Panc1 (cell line): ENCODE measurements around the gene PDE3B. TPM values are rescaled to one million over a fixed set of nuclear protein-coding genes. Genes with fewer than 3 reads are reported as not detected.
"Not testable (repeated sequence)": the region's sequence is repeated elsewhere in the genome, so short reads cannot be mapped to it uniquely, and the experiment has no call there.

ENCODE experiments used
- ATAC-seq: fragments of 200-7000 bp; cut with Tn5 transposase; 2 replicates; pipeline ENCODE4 v1.9.1; 2020; ENCODE audit warnings: mild to moderate bottlenecking, moderate library complexity
- BruUV-seq: library from RNA; stranded (reverse); fragments of 400-500 nt; replicated peaks from 2 replicates; lab custom pipeline; 2021; lab: Mats Ljungman, UMichigan
- CTCF ChIA-PET: fragments of 300-600 bp; sonication (Branson Sonifier 250); formaldehyde crosslinking; loops from one replicate; lab custom pipeline; 2022; ENCODE audit warnings: antibody characterized with exemption; lab: Charles Lee
- POLR2A ChIA-PET: fragments of 300-600 bp; sonication (Branson Sonifier 250); formaldehyde crosslinking; loops from one replicate; lab custom pipeline; 2022; ENCODE audit warnings: antibody characterized with exemption; lab: Charles Lee
- DNase-seq: peaks from one replicate; pipeline ENCODE4 v3.0.0-alpha.2; 2010; ENCODE audit warnings: low read depth, low spot score
- H3K27ac ChIP-seq: 2 replicates; pipeline ENCODE4 v1.5.1; 2011; ENCODE audit warnings: mild to moderate bottlenecking, low read length, inconsistent platforms
- H3K27me3 ChIP-seq: fragments of 200-500 bp; sonication (Bioruptor generic); 2 replicates; pipeline ENCODE4 v1.6.0; 2014; ENCODE audit warnings: low read length, inconsistent platforms; ENCODE audit not compliant: control insufficient read depth, insufficient read depth
- H3K36me3 ChIP-seq: fragments of 200-500 bp; sonication (Bioruptor generic); 2 replicates; pipeline ENCODE4 v1.5.1; 2014; ENCODE audit warnings: inconsistent platforms, mild to moderate bottlenecking, low read length, moderate library complexity; ENCODE audit not compliant: control insufficient read depth, insufficient read depth
- H3K4me1 ChIP-seq: 2 replicates; pipeline ENCODE4 v1.5.1; 2011; ENCODE audit warnings: inconsistent platforms, mild to moderate bottlenecking, low read length, moderate library complexity; ENCODE audit not compliant: control insufficient read depth, insufficient read depth
- H3K4me3 ChIP-seq, 2 experiments: 2 replicates each; pipeline ENCODE4 v1.5.1; 2011 to 2012; ENCODE audit warnings: low read depth in 2 of 2, low read length in 2 of 2, mild to moderate bottlenecking in 2 of 2, inconsistent platforms in 1 of 2, moderate library complexity in 1 of 2
- H3K9me3 ChIP-seq: fragments of 200-500 bp; sonication (Bioruptor generic); 2 replicates; pipeline ENCODE4 v1.5.1; 2014; ENCODE audit warnings: low read depth, mild to moderate bottlenecking, inconsistent platforms, low read length, moderate library complexity; ENCODE audit not compliant: control insufficient read depth, insufficient read depth
- POLR2AphosphoS5 ChIP-seq: IDR thresholded peaks from 2 replicates; pipeline ENCODE4 v1.6.1; 2012; ENCODE audit warnings: mild to moderate bottlenecking, low read depth, low read length, moderate library complexity
- SIN3A ChIP-seq: IDR thresholded peaks from 2 replicates; pipeline ENCODE4 v1.6.1; 2012; ENCODE audit warnings: low read depth, mild to moderate bottlenecking, low read length, moderate library complexity, borderline replicate concordance; ENCODE audit not compliant: insufficient read depth
- TCF7L2 ChIP-seq: IDR thresholded peaks from 2 replicates; pipeline ENCODE4 v1.6.1; 2011; ENCODE audit warnings: mild to moderate bottlenecking, low read depth, low read length, inconsistent platforms
- in situ Hi-C: cut with HindIII; loops from 2 replicates; pipeline ENCODE4 v1.10.0; 2016; ENCODE audit warnings: low sequenced_read_pairs, low pct_unique_long_range_greater_than_20kb
- intact Hi-C: fragments of 100-400 bp; cut with micrococcal nuclease; formaldehyde crosslinking; loops from one replicate; pipeline ENCODE4 v1.10.0; 2022; ENCODE audit not compliant: unreplicated experiment
- total RNA-seq: library from RNA; stranded (reverse); gene quantifications from one replicate; pipeline ENCODE4 v1.2.1, GENCODE V29; 2021; ENCODE audit not compliant: unreplicated experiment
- TF ChIP-seq, protein P1 (sequence below), 2 experiments: IDR thresholded peaks; 2 replicates each; pipeline ENCODE4 v1.6.1; 2011 to 2012; ENCODE audit warnings: low read depth in 2 of 2, control low read depth in 1 of 2, low read length in 1 of 2, mild to moderate bottlenecking in 1 of 2, moderate library complexity in 1 of 2; ENCODE audit not compliant: insufficient read depth in 1 of 2
- TF ChIP-seq, protein P2 (sequence below): fragments of 450-650 bp; IDR thresholded peaks from 2 replicates; pipeline ENCODE4 v1.5.1; 2017; ENCODE audit warnings: mild to moderate bottlenecking

Gene PDE3B
- total RNA-seq, 1 experiment from 2014 or later, result 33.0 TPM

DNA sequence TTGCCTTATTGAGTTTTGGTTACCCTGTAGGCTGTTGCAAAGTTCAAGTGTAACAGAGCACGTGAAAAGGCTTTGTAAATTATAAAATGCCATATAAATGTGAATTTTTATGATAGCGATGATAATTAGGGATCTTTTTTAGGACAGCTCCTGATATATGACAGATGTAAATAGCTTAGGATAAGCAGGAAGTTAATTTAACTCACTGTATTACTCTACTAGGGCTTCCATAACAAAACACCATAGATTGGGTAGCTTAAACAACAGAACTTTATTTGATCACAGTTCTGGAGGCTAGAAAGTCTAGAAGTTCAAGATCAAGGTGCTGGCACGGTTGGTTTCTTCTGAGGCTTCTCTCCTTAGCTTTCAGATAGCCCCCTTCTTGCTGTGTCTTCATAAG, 17.0 kb upstream of the PDE3B start:
- no peak overlapping the region for H3K27ac ChIP-seq
- ChIA-PET POLR2A (no interaction called here), CTCF (interaction anchor here (0.6 kb wide), 1 partner anchor 1980 kb away, joined by 3 read pairs; no protein-coding TSS in a partner anchor)
- DNase-seq, result no peak
- no TSS peak for BruUV-seq
- intact Hi-C loops (no loop called here), in situ Hi-C loops (no loop called here)
- no peak for TF ChIP-seq POLR2AphosphoS5
- H3K4me3 ChIP-seq, result no peak overlapping the region
- no peaks in the 10 kb centered on the region for H3K9me3 ChIP-seq
- no peaks in the 10 kb centered on the region for H3K27me3 ChIP-seq
- H3K36me3 ChIP-seq, result no peaks in the 10 kb centered on the region
- ATAC-seq, result no peak
- no peaks in the 10 kb centered on the region for H3K4me1 ChIP-seq

DNA sequence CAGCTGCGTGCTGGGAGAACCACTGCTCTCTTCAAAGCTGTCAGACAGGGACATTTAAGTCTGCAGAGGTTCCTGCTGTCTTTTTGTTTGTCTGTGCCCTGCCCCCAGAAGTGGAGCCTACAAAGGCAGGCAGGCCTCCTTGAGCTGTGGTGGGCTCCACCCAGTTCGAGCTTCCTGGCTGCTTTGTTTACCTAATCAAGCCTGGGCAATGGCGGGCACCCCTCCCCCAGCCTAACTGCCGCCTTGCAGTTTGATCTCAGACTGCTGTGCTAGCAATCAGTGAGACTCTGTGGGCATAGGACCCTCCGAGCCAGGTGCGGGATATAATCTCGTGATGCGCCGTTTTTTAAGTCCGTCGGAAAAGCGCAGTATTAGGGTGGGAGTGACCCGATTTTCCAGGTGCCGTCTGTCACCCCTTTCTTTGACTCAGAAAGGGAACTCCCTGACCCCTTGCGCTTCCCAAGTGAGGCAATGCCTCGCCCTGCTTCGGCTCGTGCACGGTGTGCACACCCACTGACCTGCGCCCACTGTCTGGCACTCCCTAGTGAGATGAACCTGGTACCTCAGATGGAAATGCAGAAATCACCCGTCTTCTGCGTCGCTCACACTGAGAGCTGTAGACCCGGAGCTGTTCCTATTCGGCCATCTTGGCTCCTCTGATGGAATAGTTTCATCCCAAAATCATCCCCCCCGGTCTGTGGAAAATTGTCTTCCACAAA, 9.9 kb upstream of the PDE3B start:
- BruUV-seq, CTCF ChIA-PET, ATAC-seq, DNase-seq, H3K27ac ChIP-seq, H3K36me3 ChIP-seq, in situ Hi-C loops, intact Hi-C loops, H3K9me3 ChIP-seq, POLR2A ChIA-PET, H3K4me3 ChIP-seq, H3K27me3 ChIP-seq, H3K4me1 ChIP-seq: not testable (repeated sequence)

DNA sequence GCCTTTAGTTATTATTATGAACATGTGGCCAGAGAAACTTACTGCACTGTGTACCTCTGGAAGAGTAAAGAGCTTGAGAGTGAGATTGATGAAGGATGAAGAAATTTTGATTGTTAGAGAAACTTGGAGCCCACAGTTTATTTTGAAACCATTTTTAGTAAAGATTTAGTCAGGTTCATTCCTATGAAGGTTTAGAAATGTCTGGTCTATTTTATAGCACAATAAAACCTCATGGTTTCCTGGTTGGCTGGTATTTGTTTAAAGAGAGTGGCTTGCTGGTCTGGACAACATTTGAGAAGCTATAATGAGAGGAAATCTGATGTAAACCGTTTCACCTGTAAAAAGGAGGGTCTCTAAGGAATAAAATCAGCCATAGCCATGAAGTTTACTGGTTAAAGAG, 8.8 kb upstream of the PDE3B start:
- no peak for ATAC-seq
- no peaks in the 10 kb centered on the region; the same call in 1 of the 2 replicates for H3K9me3 ChIP-seq
- H3K36me3 ChIP-seq, result no peaks in the 10 kb centered on the region; the same call in 1 of the 2 replicates
- no peaks in the 10 kb centered on the region for H3K27me3 ChIP-seq
- TF ChIP-seq SIN3A (no peak), TCF7L2 (no peak), POLR2AphosphoS5 (no peak)
- TF ChIP-seq, protein P1, sequence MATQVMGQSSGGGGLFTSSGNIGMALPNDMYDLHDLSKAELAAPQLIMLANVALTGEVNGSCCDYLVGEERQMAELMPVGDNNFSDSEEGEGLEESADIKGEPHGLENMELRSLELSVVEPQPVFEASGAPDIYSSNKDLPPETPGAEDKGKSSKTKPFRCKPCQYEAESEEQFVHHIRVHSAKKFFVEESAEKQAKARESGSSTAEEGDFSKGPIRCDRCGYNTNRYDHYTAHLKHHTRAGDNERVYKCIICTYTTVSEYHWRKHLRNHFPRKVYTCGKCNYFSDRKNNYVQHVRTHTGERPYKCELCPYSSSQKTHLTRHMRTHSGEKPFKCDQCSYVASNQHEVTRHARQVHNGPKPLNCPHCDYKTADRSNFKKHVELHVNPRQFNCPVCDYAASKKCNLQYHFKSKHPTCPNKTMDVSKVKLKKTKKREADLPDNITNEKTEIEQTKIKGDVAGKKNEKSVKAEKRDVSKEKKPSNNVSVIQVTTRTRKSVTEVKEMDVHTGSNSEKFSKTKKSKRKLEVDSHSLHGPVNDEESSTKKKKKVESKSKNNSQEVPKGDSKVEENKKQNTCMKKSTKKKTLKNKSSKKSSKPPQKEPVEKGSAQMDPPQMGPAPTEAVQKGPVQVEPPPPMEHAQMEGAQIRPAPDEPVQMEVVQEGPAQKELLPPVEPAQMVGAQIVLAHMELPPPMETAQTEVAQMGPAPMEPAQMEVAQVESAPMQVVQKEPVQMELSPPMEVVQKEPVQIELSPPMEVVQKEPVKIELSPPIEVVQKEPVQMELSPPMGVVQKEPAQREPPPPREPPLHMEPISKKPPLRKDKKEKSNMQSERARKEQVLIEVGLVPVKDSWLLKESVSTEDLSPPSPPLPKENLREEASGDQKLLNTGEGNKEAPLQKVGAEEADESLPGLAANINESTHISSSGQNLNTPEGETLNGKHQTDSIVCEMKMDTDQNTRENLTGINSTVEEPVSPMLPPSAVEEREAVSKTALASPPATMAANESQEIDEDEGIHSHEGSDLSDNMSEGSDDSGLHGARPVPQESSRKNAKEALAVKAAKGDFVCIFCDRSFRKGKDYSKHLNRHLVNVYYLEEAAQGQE (IDR thresholded peaks at IDR 0.05; ENCODE audit: insufficient read depth in 1 of 2, low read depth in 2 of 2, low read length in 1 of 2), result no peak
- TF ChIP-seq, protein P2, sequence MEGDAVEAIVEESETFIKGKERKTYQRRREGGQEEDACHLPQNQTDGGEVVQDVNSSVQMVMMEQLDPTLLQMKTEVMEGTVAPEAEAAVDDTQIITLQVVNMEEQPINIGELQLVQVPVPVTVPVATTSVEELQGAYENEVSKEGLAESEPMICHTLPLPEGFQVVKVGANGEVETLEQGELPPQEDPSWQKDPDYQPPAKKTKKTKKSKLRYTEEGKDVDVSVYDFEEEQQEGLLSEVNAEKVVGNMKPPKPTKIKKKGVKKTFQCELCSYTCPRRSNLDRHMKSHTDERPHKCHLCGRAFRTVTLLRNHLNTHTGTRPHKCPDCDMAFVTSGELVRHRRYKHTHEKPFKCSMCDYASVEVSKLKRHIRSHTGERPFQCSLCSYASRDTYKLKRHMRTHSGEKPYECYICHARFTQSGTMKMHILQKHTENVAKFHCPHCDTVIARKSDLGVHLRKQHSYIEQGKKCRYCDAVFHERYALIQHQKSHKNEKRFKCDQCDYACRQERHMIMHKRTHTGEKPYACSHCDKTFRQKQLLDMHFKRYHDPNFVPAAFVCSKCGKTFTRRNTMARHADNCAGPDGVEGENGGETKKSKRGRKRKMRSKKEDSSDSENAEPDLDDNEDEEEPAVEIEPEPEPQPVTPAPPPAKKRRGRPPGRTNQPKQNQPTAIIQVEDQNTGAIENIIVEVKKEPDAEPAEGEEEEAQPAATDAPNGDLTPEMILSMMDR, result no peak
- no peak for DNase-seq
- ChIA-PET CTCF (no interaction called here), POLR2A (no interaction called here)
- intact Hi-C loops, result no loop called here
- in situ Hi-C loops, result no loop called here
- no peak overlapping the region for H3K4me3 ChIP-seq
- BruUV-seq, result no TSS peak
- no peak overlapping the region; the same call in 1 of the 2 replicates for H3K27ac ChIP-seq
- H3K4me1 ChIP-seq, result no peaks in the 10 kb centered on the region; the same call in 1 of the 2 replicates
